Calu3 (cell line): ENCODE data around the gene TGFBR3. TPM values are rescaled to one million over a fixed set of nuclear protein-coding genes. Genes with fewer than 3 reads are reported as not detected.

Experiments
- Bru-seq: library from RNA; stranded (reverse); fragments of 400-500 nt; gene quantifications from one replicate; lab custom pipeline; 2021; lab: Mats Ljungman, UMichigan
- BruChase-seq, 2 experiments: library from RNA; stranded (reverse); fragments of 400-500 nt; gene quantifications; one replicate each; lab custom pipeline; 2021; lab: Mats Ljungman, UMichigan
- BruUV-seq: library from RNA; stranded (reverse); fragments of 400-500 nt; replicated peaks from 2 replicates; lab custom pipeline; 2021; lab: Mats Ljungman, UMichigan
- CTCF ChIA-PET: fragments of 300-600 bp; sonication (Branson Sonifier 250); formaldehyde crosslinking; loops from one replicate; lab custom pipeline; 2022; ENCODE audit warnings: antibody characterized with exemption; lab: Charles Lee
- DNase-seq: peaks from one replicate; pipeline ENCODE4 v3.0.0; 2022
- H3K27ac Mint-ChIP-seq: one replicate; pipeline ENCODE4 v1.8.0; 2022; ENCODE audit warnings: mixed read lengths; ENCODE audit not compliant: unreplicated experiment
- H3K27me3 Mint-ChIP-seq: one replicate; pipeline ENCODE4 v1.8.0; 2022; ENCODE audit warnings: mixed read lengths; ENCODE audit not compliant: unreplicated experiment
- H3K36me3 Mint-ChIP-seq: one replicate; pipeline ENCODE4 v1.8.0; 2022; ENCODE audit warnings: mild to moderate bottlenecking, moderate library complexity, mixed read lengths; ENCODE audit not compliant: insufficient read depth, unreplicated experiment
- H3K4me1 Mint-ChIP-seq: one replicate; pipeline ENCODE4 v1.8.0; 2022; ENCODE audit warnings: mild to moderate bottlenecking, low read depth, mixed read lengths; ENCODE audit not compliant: unreplicated experiment
- H3K4me3 Mint-ChIP-seq: one replicate; pipeline ENCODE4 v1.8.0; 2022; ENCODE audit warnings: mild to moderate bottlenecking, low read depth, moderate library complexity, mixed read lengths; ENCODE audit not compliant: unreplicated experiment
- H3K9me3 Mint-ChIP-seq: one replicate; pipeline ENCODE4 v1.8.0; 2022; ENCODE audit warnings: low read depth, mixed read lengths; ENCODE audit not compliant: unreplicated experiment
- intact Hi-C: fragments of 100-400 bp; cut with micrococcal nuclease; formaldehyde crosslinking; loops from one replicate; pipeline ENCODE4 v1.10.0; 2022; ENCODE audit not compliant: unreplicated experiment
- long read RNA-seq: library from polyadenylated mRNA; stranded (forward); transcript quantifications from one replicate; pipeline ENCODE4 v2.0.0, GENCODE V29; 2022
- total RNA-seq: library from RNA; stranded (reverse); gene quantifications from 2 replicates; pipeline ENCODE4 v1.2.3, GENCODE V29; 2022
- TF ChIP-seq, protein P1 (sequence below): fragments of 200-600 bp; IDR thresholded peaks from one replicate; pipeline ENCODE4 v1.8.0; 2022; ENCODE audit warnings: antibody characterized with exemption; ENCODE audit not compliant: unreplicated experiment

Gene TGFBR3
- total RNA-seq: 7.7 and 10.8 TPM in 2 replicates
- Bru-seq, nascent RNA: percentile 58 among the genes with signal in this experiment
- BruChase-seq, experiment 1, labeled RNA remaining after a 6-hour chase: percentile 40 among the genes with signal in this experiment
- percentile 43 among the genes with signal in this experiment for BruChase-seq, experiment 2, labeled RNA remaining after a 2-hour chase
- long read RNA-seq, full-length matches to known transcripts: 2 of 3 reads
- long read RNA-seq, partial matches to known transcripts: 0 of 3 reads
- long read RNA-seq, other reads (novel, unspliced or antisense): 1 of 3 reads

DNA sequence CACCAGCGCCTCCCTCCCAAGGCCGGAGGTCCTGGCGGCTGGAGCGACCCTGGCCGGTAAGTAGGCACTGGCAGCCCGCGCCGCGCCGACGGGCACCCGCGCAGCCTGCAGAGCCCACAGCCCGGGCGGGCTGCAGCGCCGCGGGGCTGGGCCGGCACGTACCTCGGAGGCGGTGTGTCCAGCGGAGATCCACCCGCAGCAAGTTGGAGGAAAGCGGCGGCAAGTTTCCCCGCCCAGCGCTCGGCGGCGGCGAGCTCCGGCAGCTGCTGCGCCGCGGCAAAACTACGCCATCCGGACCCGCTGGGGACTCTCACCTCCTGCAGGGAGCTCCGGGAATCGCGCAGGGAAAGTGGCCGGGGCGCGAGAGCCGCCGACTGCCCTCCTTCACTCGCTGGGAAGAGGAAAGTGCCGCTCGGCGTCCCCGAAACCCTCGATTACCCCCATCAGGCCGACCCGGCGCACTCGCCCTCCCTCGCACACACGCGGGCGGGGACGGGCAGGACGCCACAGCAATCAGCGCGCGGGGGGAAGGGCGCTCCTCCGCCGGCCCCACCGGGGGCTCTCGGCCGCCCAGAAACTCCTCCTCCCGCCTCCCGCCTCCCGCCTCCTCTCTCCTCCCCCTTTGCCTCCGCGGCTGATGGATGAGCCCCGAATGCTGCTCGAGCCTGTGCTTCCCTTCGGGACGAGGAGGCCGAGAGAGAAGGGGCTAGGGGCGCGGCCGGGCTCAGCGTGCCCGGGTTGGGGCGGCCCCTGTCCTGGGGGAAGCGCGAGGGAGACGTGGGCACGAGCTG, at the start of gene TGFBR3:
TGFBR3 (minus strand) TSS at position 436 of the 791 bp plus-strand sequence. CDS start 24,620 bp downstream, outside the sequence.
- BruUV-seq: no TSS peak
- CTCF ChIA-PET: interaction anchor here (0.9 to 1.8 kb wide), 4 partner anchors 43 to 162 kb away, joined by 3 to 8 read pairs (median 4); no protein-coding TSS in a partner anchor
- no peaks in the 10 kb centered on the region for H3K9me3 Mint-ChIP-seq
- peaks cover 34% of the 10 kb centered on the region for H3K36me3 Mint-ChIP-seq
- peaks cover 40% of the 10 kb centered on the region for H3K4me1 Mint-ChIP-seq
- peak; percentile 90 for DNase-seq
- TF ChIP-seq, protein P1, sequence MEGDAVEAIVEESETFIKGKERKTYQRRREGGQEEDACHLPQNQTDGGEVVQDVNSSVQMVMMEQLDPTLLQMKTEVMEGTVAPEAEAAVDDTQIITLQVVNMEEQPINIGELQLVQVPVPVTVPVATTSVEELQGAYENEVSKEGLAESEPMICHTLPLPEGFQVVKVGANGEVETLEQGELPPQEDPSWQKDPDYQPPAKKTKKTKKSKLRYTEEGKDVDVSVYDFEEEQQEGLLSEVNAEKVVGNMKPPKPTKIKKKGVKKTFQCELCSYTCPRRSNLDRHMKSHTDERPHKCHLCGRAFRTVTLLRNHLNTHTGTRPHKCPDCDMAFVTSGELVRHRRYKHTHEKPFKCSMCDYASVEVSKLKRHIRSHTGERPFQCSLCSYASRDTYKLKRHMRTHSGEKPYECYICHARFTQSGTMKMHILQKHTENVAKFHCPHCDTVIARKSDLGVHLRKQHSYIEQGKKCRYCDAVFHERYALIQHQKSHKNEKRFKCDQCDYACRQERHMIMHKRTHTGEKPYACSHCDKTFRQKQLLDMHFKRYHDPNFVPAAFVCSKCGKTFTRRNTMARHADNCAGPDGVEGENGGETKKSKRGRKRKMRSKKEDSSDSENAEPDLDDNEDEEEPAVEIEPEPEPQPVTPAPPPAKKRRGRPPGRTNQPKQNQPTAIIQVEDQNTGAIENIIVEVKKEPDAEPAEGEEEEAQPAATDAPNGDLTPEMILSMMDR: peak; percentile 37
- H3K27ac Mint-ChIP-seq: peak within 1 kb of the TSS; percentile 77
- peak within 1 kb of the TSS; percentile 99 for H3K4me3 Mint-ChIP-seq
- intact Hi-C loops: loop anchor here (1.0 to 10.0 kb wide), 2 partner anchors 56 to 151 kb away; no protein-coding TSS in a partner anchor
- no peaks in the 10 kb centered on the region for H3K27me3 Mint-ChIP-seq

DNA sequence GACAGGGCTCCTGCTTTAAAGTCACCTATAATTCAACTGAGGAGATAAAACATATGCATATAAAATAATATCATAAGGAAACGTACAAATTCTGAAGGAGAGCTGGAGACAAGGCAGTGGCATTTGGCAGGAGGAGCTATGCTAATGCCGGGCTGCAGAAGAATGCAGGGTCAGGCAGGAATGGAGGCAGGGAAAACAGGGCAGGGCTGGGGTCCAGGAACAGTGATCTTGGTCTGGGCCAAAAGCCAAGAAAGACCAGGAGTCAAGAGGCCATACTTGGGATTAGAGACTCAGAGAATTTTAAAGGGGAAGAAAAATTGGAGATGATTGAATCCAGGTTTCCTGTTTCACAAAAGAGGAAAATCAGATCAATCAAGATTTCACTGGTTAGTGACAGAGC, 43.3 kb upstream of the TGFBR3 start:
- intact Hi-C loops: loop anchor here (5.0 kb wide), 2 partner anchors 312 to 363 kb away; no protein-coding TSS in a partner anchor
- H3K27me3 Mint-ChIP-seq: no peaks in the 10 kb centered on the region
- peaks cover 17% of the 10 kb centered on the region for H3K4me1 Mint-ChIP-seq
- CTCF ChIA-PET: interaction anchor here (0.9 to 1.1 kb wide), 5 partner anchors 44 to 418 kb away, joined by 3 to 7 read pairs (median 4); partner anchors contain the start of gene TGFBR3
- no peaks in the 10 kb centered on the region for H3K9me3 Mint-ChIP-seq
- no peaks in the 10 kb centered on the region for H3K36me3 Mint-ChIP-seq
- H3K4me3 Mint-ChIP-seq: no peak overlapping the region
- DNase-seq: peak; percentile 16
- no peak overlapping the region for H3K27ac Mint-ChIP-seq
- BruUV-seq: no TSS peak
- TF ChIP-seq, protein P1: no peak

DNA sequence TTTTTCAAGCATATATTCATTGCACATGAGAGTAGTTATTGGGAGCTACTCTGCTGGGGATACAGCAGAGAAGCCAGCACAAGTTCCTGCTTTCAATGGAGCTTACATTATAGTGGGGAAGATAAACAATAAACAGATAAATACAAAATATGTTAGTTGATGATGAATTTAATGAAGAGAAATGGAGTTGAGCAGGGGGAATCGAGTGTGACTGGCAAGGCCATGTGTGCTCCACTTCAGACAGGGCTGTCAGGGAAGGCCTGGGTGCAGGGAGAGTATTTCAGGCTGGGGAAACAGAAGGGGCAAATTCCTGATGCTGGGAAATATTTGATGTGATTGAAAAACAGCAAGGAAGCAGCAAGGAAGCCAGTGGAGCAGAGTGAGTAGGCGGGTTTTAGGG, 42.1 kb upstream of the TGFBR3 start:
- Mint-ChIP-seq H3K27me3 (no peaks in the 10 kb centered on the region), H3K27ac (no peak overlapping the region), H3K4me3 (no peak overlapping the region), H3K9me3 (no peaks in the 10 kb centered on the region), H3K4me1 (peaks cover 22% of the 10 kb centered on the region), H3K36me3 (no peaks in the 10 kb centered on the region)
- intact Hi-C loops: loop anchor here (5.0 kb wide), 2 partner anchors 311 to 364 kb away; no protein-coding TSS in a partner anchor
- CTCF ChIA-PET: interaction anchor here (0.5 kb wide), 1 partner anchor 416 kb away, joined by 3 read pairs; no protein-coding TSS in a partner anchor
- no peak for DNase-seq
- no TSS peak for BruUV-seq
- TF ChIP-seq, protein P1: no peak

GRCh38 chr1:91925644-91926435, 39.9 kb upstream of the TGFBR3 start:
- Mint-ChIP-seq H3K27me3 (no peaks in the 10 kb centered on the region), H3K4me1 (peaks cover 22% of the 10 kb centered on the region), H3K9me3 (no peaks in the 10 kb centered on the region), H3K4me3 (no peak overlapping the region), H3K36me3 (no peaks in the 10 kb centered on the region), H3K27ac (no peak overlapping the region)
- no peak for DNase-seq
- CTCF ChIA-PET: interaction anchor here (0.5 to 1.4 kb wide), 5 partner anchors 29 to 413 kb away, joined by 3 to 4 read pairs (median 4); no protein-coding TSS in a partner anchor
- TF ChIP-seq, protein P1: no peak
- BruUV-seq: no TSS peak
- intact Hi-C loops: loop anchor here (2.0 to 5.0 kb wide), 4 partner anchors 43 to 366 kb away; no protein-coding TSS in a partner anchor
